Suprapubic skin (tissue), 4 donors: Measurements from ENCODE around the gene ROBO3. TPM values are rescaled to one million over a fixed set of nuclear protein-coding genes. Genes with fewer than 3 reads are reported as not detected.

Experiments used
- DNase-seq, 2 donors: peaks; one replicate each; pipeline ENCODE4 v3.0.0-alpha.2; 2019; ENCODE audit warnings: low spot score in 2 of 2
- H3K27ac ChIP-seq: fragments of 200-600 bp; sonication (generic); one replicate; pipeline ENCODE4 v1.5.1; 2019
- H3K27me3 ChIP-seq: fragments of 200-600 bp; sonication (generic); one replicate; pipeline ENCODE4 v1.5.1; 2019
- H3K36me3 ChIP-seq: fragments of 200-600 bp; sonication (generic); one replicate; pipeline ENCODE4 v1.5.1; 2019
- H3K4me1 ChIP-seq: fragments of 200-600 bp; sonication (generic); one replicate; pipeline ENCODE4 v1.5.1; 2019
- H3K4me3 ChIP-seq: fragments of 200-600 bp; sonication (generic); one replicate; pipeline ENCODE4 v1.5.1; 2019; ENCODE audit warnings: mild to moderate bottlenecking
- H3K9me3 ChIP-seq: fragments of 200-600 bp; sonication (generic); one replicate; pipeline ENCODE4 v1.5.1; 2019
- EP300 ChIP-seq: sonication (generic); formaldehyde crosslinking; IDR thresholded peaks from one replicate; pipeline ENCODE4 v1.6.1; 2017; ENCODE audit warnings: antibody characterized with exemption
- POLR2A ChIP-seq, 2 donors: fragments of 450-650 bp; IDR thresholded peaks; one replicate each; pipeline ENCODE4 v1.6.1; 2017; ENCODE audit warnings: antibody characterized with exemption in 2 of 2, mild to moderate bottlenecking in 2 of 2, moderate library complexity in 2 of 2
- POLR2AphosphoS5 ChIP-seq, 3 donors: sonication (generic); formaldehyde crosslinking; IDR thresholded peaks; one replicate each; pipeline ENCODE4 v1.6.1; 2017; ENCODE audit warnings: antibody characterized with exemption in 3 of 3
- WGBS: methylation state at CpG from one replicate; pipeline ENCODE4 v1.1.5; 2018; 5-methylcytosine and 5-hydroxymethylcytosine counted together
- total RNA-seq, 4 donors: library from RNA; depleted of rRNA; stranded (reverse); fragments of >200 nt; gene quantifications; one replicate each; pipeline ENCODE4 v1.1.0, GENCODE V29; 2016
- TF ChIP-seq, protein P1 (sequence below), 2 donors: fragments of 200-600 bp in 1 of 2; fragments of 450-650 bp in 1 of 2; sonication (generic) in 1 of 2; IDR thresholded peaks; one replicate each; pipeline ENCODE4 v1.5.1; 2016 to 2019; ENCODE audit warnings: antibody characterized with exemption in 2 of 2, mild to moderate bottlenecking in 1 of 2, moderate library complexity in 1 of 2

Gene ROBO3
- total RNA-seq, 4 donors from 2014 or later: 1.9 to 6.8 (median 3.6) TPM

DNA sequence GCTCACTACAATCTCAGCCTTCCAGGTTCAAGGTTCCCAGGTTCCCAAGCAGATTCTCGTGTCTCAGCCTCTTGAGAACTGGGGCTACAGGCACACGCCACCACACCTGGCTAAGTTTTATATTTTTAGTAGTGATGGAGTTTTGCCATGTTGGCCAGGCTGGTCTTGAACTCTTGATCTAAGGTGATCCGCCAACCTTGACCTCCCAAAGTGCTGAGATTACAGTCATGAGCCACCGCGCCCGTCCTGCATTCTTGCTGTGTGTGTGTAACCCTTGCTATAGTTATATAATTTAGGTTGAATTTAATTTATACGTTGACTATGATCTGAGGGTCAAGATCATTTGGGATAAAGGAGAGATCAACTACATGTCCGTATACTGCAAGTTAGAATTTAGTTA, 29.3 kb upstream of the ROBO3 start:
- WGBS: 87% methylated on average over 8 of the region's 8 CpGs
- H3K36me3 ChIP-seq: no peaks in the 10 kb centered on the region
- no peak for TF ChIP-seq EP300
- TF ChIP-seq POLR2AphosphoS5 (IDR thresholded peaks at IDR 0.05): no peak
- TF ChIP-seq, protein P1, sequence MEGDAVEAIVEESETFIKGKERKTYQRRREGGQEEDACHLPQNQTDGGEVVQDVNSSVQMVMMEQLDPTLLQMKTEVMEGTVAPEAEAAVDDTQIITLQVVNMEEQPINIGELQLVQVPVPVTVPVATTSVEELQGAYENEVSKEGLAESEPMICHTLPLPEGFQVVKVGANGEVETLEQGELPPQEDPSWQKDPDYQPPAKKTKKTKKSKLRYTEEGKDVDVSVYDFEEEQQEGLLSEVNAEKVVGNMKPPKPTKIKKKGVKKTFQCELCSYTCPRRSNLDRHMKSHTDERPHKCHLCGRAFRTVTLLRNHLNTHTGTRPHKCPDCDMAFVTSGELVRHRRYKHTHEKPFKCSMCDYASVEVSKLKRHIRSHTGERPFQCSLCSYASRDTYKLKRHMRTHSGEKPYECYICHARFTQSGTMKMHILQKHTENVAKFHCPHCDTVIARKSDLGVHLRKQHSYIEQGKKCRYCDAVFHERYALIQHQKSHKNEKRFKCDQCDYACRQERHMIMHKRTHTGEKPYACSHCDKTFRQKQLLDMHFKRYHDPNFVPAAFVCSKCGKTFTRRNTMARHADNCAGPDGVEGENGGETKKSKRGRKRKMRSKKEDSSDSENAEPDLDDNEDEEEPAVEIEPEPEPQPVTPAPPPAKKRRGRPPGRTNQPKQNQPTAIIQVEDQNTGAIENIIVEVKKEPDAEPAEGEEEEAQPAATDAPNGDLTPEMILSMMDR (IDR thresholded peaks at IDR 0.05): no peak
- no peak for TF ChIP-seq POLR2A (IDR thresholded peaks at IDR 0.05)
- no peaks in the 10 kb centered on the region for H3K9me3 ChIP-seq
- H3K27me3 ChIP-seq: peaks cover 45% of the 10 kb centered on the region
- H3K4me1 ChIP-seq: peaks cover 12% of the 10 kb centered on the region
- H3K27ac ChIP-seq: no peak overlapping the region
- no peak overlapping the region for H3K4me3 ChIP-seq
- DNase-seq: no peak

DNA sequence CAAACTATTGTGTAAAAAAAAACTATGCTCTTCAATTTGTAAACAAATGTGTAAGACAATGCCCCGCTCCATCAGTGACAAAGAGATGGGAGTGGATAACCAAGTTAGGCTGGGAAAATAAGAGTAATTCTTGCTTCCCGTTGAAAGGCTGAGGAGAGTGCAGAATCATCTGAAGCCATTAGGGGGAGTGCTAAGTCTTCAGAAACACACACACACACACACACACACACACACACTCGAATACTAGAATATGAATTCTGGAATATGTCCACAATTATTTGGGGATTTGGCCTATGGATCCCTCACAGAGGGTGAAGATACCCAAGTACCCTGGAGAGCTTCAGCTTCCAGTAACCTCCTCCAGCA, 27.8 kb upstream of the ROBO3 start:
- Histone ChIP-seq H3K4me1 (peaks cover 12% of the 10 kb centered on the region), H3K27me3 (peaks cover 59% of the 10 kb centered on the region), H3K36me3 (no peaks in the 10 kb centered on the region), H3K9me3 (no peaks in the 10 kb centered on the region), H3K4me3 (no peak overlapping the region), H3K27ac (no peak overlapping the region)
- TF ChIP-seq, protein P1 (IDR thresholded peaks at IDR 0.05): peak; percentile 7 to 11
- no peak for TF ChIP-seq POLR2AphosphoS5 (IDR thresholded peaks at IDR 0.05)
- 29% methylated on average over 3 of the region's 3 CpGs for WGBS
- DNase-seq: no peak

DNA sequence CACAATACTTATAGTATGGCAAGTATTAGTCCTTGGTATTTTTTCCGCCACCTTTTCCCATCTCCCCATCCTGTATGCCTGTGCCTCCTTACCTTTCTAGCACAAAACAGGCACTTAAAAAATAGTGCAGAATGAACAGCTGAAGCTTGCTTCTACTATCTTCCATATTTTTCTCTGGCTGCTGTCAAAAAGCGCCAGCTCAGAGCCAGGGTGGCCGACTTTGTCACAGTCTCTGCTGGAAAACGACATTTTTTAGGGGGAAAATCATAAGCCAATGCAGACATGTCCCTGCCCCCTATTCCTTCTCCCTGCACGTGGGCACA, 26.5 kb upstream of the ROBO3 start:
- Histone ChIP-seq H3K36me3 (no peaks in the 10 kb centered on the region), H3K9me3 (no peaks in the 10 kb centered on the region), H3K27ac (no peak overlapping the region), H3K4me1 (peaks cover 22% of the 10 kb centered on the region), H3K27me3 (peaks cover 66% of the 10 kb centered on the region), H3K4me3 (peak overlapping the region; percentile 43)
- no peak for TF ChIP-seq EP300
- no peak for TF ChIP-seq POLR2AphosphoS5 (IDR thresholded peaks at IDR 0.05)
- TF ChIP-seq POLR2A (IDR thresholded peaks at IDR 0.05): no peak
- TF ChIP-seq, protein P1 (IDR thresholded peaks at IDR 0.05): no peak
- no peak for DNase-seq
- 38% methylated on average over 5 of the region's 5 CpGs for WGBS

DNA sequence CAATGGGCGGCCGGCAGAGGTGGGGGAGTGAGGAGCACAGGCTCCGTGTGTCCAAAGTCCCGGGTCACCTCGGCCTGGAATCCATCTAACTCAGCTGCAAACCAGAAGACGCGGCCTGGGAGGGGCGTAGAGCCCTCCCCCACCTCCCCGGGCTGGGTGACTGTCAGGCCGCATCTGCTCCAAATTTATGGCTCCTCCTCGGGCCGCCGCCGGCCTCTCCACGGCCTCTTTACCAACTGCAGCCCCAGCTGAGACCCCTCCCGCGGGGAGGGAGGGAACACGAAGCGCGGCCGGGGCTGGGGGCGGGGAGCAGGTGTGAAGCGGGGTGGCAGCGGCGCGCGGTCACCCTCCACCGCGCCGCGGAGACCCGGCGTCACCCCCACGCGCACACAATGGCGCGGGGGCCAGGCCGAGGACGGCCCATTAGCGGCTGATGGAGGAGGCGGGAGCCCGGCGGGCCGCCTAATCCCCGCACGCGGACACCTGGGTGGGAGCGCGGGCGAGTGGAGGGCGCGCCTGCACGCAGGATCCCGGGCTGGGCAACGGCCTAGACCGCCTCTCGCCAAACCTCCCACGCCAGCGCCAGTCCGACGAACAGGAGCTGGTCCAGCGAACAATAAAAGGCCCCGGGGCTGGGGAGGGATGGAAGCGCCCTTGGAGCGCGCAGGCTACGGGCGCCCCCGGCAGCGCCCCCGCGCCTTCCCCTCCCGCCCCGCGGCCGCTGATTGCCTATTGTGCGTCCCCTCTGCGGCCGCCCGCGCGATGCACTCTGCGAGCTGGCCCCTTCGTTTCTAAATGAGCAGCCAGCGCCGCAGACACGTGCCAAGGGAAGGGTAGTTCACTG, 25.9 kb upstream of the ROBO3 start:
- DNase-seq: no peak
- peak overlapping the region; percentile 43 for H3K4me3 ChIP-seq
- H3K4me1 ChIP-seq: peaks cover 22% of the 10 kb centered on the region
- no peaks in the 10 kb centered on the region for H3K9me3 ChIP-seq
- 25% methylated on average over 2 of the region's 87 CpGs for WGBS
- no peak overlapping the region for H3K27ac ChIP-seq
- peaks cover 69% of the 10 kb centered on the region for H3K27me3 ChIP-seq
- TF ChIP-seq POLR2AphosphoS5 (IDR thresholded peaks at IDR 0.05) (no peak), EP300 (no peak), POLR2A (IDR thresholded peaks at IDR 0.05) (no peak)
- TF ChIP-seq, protein P1 (IDR thresholded peaks at IDR 0.05): no peak
- no peaks in the 10 kb centered on the region for H3K36me3 ChIP-seq

DNA sequence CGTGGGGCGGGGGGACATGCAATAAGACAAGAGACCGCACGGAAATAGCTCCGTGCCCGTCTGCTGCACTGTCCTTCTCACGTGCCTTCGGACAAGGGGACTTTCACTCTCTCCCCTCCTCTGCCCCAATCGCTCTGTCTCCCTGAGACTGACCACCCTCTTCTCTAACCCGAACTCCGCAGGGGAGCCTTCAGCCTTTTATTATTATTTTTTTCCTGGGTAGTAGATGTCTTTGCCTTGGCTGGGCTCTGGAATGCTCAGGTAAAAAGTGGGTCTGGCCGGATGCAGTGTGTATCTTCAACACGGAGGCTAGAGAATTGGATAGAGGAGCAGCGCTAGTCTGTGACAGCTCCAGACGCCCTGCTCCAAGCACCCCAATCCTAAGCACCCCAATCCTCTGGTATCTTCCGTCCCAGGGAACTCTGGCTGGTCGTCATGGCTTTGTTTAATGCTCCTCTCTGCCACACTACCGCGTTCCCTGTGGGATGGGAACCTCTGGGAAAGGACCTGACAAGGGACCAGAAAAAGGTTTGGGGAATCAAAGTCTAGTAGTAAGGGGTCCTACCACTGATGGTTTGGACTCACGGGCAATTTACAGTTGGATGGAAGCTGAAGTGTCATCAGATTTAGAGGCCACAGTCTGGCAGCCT, 25.1 kb upstream of the ROBO3 start:
- TF ChIP-seq, protein P1 (IDR thresholded peaks at IDR 0.05): no peak
- no peak for TF ChIP-seq POLR2A (IDR thresholded peaks at IDR 0.05)
- TF ChIP-seq EP300: no peak
- no peak for TF ChIP-seq POLR2AphosphoS5 (IDR thresholded peaks at IDR 0.05)
- H3K4me1 ChIP-seq: peaks cover 22% of the 10 kb centered on the region
- H3K36me3 ChIP-seq: no peaks in the 10 kb centered on the region
- no peaks in the 10 kb centered on the region for H3K9me3 ChIP-seq
- peak overlapping the region; percentile 43 for H3K4me3 ChIP-seq
- H3K27me3 ChIP-seq: peaks cover 75% of the 10 kb centered on the region
- H3K27ac ChIP-seq: no peak overlapping the region
- WGBS: 15% methylated on average over 18 of the region's 20 CpGs
- DNase-seq: no peak
